ENCODE measurements around the gene RBMS1.

DNA sequence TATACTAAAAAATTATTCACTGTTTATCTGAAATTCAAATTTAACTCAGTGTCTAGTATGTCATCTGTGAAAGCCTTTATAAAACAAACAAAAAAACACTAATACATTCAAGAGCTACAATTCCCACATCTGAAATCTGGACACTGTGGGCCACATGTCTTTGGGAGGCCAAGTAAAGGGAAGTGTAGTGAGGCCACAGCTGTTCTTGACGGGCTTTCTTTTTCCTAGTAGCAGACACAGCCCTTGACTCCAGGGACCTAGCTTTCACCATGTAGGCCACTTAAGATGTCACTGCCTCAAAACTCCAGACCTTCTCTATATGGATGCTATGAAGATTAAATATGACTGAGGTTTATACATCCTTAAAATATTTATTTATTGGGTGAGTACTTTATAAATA is 91.1 kb downstream of the RBMS1 start:
- TF ChIP-seq, protein P1, sequence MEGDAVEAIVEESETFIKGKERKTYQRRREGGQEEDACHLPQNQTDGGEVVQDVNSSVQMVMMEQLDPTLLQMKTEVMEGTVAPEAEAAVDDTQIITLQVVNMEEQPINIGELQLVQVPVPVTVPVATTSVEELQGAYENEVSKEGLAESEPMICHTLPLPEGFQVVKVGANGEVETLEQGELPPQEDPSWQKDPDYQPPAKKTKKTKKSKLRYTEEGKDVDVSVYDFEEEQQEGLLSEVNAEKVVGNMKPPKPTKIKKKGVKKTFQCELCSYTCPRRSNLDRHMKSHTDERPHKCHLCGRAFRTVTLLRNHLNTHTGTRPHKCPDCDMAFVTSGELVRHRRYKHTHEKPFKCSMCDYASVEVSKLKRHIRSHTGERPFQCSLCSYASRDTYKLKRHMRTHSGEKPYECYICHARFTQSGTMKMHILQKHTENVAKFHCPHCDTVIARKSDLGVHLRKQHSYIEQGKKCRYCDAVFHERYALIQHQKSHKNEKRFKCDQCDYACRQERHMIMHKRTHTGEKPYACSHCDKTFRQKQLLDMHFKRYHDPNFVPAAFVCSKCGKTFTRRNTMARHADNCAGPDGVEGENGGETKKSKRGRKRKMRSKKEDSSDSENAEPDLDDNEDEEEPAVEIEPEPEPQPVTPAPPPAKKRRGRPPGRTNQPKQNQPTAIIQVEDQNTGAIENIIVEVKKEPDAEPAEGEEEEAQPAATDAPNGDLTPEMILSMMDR (IDR thresholded peaks at IDR 0.05), result no peak
- TF ChIP-seq POLR2AphosphoS5 (IDR thresholded peaks at IDR 0.05), result no peak

All from breast epithelium (tissue), 3 donors.